Activated T-cell treated with anti-CD3 and anti-CD28 coated beads for 24 hours (primary cell): ENCODE results near the gene TOP2A.
"Not testable (repeated sequence)": the region's sequence is repeated elsewhere in the genome, so short reads cannot be mapped to it uniquely, and the experiment has no call there.

Experiments used
- DNase-seq: peaks from one replicate; pipeline ENCODE4 v3.0.0-alpha.2; 2020; ENCODE audit warnings: low read depth

The TOP2A gene

DNA sequence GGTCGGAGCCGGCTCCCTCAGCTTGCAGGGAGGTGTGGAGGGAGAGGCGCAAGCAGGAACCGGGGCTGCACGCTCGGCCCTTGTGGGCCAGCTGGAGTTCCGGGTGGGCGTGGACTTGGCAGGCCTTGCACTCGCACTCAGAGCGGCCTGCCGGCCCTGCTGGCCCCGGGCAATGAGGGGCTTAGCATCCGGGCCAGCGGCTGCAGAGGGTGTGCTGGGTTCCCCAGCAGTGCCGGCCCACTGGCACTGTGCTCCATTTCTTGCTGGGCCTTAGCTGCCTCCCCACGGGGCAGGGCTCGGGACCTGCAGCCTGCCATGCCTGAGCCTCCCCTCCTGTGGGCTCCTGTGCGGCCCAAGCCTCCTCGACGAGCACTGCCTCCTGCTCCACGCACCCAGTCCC is 41.9 kb downstream of the TOP2A start:
- DNase-seq = not testable (repeated sequence)

DNA sequence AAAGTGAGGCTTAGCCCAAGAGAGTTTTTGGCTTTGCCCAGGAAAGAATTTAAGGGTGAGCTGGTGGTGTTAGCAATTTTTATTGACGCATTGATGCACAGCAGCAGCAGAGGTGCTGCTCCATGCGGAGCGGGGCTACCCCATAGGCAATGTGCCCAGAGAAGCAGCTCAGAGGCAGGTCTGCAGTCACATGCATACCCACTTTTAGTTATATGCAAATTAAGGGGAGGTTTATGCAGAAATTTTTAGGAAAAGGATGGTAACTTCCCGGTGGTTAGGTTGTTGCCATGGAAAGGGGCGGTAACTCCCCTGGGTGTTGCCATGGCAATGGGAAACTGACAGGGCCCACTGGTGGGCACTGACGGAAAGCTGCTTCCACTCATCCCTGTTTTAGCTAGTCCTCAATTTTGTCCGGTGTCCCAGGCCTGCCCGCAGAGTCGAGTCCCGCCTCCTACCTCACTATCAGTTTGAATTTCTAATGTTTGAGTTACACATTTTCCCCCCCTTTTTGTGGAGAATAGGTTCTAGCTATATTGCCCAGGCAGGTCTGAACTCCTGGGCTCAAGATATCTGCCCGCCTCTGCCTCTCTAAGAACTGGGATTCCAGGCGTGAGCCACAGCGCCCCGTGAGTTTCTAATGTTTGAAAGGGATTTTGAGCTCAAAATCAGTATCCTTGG is 42.7 kb downstream of the TOP2A start:
- DNase-seq = no peak

DNA sequence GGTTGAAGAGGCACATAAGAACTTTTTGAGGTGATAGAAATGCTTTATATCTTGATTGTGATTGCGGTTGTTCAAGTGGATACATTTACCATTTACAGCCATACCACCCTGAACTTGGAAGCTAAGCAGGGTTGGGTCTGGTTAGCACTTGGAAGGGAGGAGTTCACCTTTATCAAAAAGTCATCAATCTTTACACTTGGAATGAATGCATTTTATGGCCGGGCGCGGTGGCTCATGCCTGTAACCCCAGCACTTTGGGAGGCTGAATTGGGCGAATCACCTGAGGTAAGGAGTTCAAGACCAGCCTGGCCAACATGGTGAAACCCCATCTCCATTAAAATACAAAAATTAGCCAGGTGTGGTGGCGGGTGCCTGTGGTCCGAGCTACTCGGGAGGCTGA is 43.7 kb downstream of the TOP2A start:
- DNase-seq = no peak

DNA sequence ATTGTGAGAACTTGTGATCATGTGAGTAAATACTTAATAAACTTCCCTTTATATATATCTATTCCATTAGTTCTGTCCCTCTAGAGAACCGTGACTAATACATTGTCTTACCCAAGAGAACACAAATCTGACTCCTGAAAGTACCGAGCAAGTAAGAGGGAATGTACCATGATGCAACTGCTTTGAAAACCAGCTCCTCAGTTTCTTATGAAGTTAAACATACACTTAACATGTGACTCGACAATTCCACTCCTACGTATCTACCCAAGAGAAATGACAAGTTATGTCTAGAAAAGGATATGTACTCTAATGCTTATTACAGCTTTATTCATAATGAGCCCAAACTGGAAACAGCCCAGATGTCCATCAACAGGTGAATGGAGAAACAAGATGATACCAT is 44.4 kb downstream of the TOP2A start:
- no peak for DNase-seq

DNA sequence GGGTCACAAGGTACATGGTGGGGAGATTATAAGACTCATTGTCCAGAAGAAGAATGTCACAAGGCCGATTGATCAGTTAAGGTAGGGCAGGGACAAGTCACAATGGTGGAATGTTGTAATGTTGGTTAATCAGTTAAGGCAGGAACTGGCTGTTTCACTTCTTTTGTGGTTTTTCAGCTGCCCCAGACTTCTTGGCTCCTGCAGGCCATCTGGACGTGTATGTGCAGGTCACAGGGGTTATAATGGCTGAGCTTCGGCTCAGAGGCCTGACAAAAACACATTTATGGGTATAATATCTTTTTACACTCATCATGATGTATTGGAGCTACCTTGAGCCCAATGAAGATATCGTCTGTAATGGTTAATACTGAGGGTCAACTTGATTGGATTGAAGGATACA is 45.1 kb downstream of the TOP2A start:
- not testable (repeated sequence) for DNase-seq

DNA sequence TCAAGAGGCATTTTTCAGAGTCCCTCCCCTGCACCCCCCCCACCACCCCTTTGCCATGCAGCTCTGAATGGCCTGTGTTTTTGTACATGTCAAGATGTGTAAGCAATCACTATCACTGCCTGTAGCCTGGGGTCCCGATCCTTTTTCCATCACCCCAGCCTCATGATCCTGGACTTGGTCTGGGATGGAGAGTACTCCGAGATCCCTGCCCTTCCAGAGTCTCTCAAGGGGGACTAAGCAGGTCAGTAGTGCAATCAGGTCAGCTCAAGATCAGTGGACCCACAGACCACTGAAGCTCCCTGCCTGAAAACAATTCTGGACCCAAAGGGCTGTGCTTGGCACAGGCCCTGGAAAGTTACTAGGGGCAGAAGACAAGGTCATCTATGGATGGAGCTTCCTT is 45.7 kb downstream of the TOP2A start:
- no peak for DNase-seq

DNA sequence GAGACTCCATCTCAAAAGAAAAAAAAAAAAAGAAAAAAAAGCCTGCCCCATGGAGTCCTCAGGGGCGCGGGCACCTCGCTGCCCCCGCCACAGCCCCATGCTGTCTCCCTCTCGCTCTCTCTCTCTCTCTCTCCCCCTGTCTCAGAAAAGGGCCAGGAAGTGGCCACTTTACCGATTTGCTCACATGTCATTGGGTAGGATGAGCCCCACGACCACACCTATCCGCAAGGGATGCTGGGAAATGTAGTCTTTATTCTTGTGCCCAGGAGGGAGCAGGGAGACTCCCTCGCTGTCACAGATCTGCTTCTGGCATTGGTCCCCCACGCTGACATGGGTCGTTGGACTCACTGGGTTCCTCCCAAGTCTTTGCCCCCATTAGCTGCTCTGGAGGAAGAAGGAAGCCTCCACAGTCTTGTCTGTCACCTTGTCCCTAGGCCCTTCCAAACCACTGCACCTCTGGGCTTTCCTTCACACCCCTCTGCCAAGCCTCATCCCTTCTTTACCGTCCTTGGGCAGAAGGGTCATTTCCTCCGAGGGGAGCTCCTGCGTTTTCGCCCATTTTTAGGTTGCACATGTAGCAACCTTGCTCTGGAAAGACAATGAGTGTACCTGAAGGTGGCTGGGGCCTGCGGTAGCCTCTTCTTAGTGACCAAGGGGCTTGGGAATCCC is 46.3 kb downstream of the TOP2A start:
- no peak for DNase-seq

DNA sequence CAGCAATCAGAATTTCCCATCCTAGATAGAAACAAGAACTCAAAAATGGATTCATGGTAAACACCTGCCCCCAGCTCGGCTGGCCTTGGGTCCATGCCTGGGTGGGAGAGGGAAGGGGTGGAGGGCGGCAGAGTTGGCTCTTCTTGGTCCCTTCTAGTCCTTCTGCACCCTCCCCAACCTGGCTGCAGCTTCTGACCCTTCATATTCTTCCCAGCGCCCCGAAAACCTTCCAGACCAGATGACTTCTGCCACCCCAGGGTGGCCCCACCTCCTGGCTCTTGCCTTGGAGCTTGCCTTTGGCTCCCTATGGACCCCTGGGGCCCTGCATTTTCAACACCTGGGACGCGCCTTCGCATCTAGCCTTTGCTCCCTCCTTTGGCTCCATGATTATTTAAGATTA is 47.8 kb downstream of the TOP2A start:
- no peak for DNase-seq

DNA sequence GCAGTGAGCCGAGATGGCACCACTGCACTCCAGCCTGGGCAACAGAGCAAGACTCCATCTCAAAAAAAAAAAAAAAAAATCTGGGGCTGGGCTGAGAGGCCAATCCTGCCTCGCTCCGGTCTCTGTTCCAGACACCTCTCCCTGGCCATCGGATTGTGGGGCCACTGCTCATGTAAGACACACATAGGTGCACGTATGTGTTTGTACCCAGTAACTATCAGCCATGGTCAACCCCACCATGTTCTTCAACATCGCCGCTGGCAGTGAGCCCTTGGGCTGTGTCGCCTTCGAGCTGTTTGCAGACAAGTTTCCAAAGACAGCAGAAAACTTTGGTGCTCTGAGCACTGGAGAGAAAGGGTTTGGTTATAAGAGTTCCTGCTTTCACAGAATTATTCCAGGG is 50.0 kb downstream of the TOP2A start:
- not testable (repeated sequence) for DNase-seq

DNA sequence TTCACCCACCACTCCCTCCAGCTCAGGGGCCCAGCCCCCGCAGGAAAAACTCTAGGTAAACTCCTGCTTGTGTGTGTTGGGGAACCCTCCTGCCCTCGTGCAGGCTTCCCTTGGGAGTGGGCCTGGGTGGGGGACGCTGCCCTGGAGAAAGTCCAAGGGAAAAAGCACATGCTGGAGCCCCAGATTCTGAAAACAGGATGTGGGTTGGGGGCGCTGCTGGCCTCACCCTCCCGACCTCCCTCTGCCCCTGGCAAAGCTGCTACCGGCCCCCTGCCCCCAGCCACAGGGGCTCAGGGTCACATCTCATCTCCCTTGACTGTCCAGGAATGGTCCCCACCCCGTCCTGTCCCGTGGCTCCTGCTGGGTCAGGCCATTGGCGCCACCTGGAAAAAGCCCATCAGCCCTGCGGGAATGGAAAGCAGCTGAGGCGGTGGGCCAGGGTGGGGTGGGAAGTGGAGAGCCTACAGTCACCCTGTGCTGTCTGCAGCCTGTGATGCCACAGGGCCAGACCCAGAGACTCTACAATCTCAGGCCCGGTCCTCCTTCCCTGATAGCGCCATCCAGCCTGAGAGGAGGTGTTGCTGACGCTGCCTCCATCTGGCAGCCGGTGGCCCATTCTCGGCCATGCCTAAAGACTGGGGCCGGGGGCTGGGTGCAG is 50.7 kb downstream of the TOP2A start:
- no peak for DNase-seq

DNA sequence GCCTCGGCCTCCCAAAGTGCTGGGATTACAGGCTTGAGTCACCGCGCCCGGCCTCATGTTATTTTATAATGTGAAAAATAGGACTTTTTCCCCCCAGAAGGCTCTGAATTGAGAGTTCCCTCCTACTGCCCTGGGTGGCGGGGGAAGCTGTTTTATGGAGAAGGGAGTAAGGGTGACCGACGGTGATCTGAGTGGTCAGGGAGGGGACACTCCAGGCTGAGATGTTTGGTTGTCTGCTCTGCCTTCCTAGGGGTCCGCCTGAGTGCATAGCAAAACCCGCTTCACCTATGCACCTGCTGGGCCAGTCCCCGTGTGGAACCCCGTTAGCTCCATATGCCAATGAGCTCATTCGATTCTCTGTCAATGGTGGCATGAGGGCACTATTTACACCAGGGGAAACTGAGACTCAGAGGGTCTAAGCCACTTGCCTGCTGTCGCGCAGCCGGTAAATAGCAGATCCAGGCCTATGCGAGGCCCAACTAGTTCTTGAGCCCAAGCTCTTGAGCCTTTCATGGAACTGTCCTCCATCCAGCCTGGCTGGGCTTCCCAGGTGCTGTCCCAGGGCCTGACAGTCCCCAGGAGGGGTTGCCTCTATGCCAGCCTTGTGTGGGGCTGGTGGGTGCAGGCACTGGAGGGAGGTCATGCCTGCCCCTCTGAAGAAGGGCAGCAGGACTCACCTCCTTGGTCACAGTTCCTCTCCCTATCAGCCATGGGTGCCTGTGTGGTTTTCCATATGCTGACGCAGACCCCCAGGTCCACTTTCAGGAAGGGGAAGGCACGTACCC is 51.4 kb downstream of the TOP2A start:
- DNase-seq = no peak

DNA sequence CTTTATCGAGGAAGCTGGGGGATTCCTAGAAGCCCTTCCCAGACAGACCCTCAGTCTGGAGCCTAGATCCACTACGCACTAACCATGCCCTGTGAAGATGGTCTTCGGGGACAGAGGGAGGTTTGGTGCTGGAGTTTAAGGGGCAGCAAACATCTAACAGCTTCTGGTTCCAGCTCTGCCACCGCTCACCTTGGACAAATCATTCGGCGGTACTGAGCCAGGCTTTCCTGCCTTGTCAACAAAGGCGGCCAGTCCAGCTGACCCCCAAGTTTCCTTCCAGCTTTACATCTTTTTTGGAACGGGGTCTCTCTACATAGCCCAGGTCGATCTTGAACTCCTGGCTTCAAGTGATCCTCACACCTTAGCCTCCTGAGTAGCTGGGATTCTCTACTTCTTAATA is 52.8 kb downstream of the TOP2A start:
- no peak for DNase-seq

DNA sequence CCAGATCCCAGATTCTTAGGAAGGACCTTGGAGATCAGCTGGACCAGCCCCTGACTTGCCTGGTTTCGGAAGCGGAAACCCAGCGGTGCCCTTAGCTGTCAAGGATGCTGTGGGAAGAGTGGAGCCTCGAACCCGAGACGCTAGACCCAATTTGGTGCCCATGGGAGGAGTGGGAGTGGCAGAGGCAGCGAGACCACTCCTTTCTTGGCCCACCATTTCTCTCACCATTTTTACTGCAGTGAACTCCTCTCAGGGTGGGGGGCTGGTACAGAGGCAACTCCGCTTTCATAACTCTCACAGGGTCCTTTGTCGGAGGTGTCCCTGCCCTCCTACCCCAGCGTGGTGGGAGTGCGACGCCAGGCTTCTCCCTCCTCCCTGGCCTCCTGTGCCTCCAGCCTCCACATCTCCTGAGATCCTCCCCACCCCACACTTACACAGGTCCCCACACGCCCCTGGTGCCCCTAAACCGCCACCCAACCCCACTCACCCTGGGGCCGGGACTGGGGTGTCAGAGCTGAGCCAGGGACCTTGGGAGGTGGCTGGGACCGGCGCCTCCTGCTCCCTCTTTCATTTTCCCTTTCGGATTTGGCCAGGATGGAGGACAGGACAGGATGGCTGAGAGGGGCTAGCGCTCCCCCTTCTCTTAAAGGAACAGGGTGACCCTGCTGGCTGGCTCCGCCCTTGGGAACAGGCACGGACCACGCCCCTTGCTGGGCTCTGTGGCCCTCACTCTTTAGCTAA is 53.4 kb downstream of the TOP2A start, which contains the start of gene GJD3:
Gene GJD3 (minus strand): TSS at position 617 of the 741 bp plus-strand sequence. CDS start 922 bp downstream, outside the sequence.
- no peak for DNase-seq

DNA sequence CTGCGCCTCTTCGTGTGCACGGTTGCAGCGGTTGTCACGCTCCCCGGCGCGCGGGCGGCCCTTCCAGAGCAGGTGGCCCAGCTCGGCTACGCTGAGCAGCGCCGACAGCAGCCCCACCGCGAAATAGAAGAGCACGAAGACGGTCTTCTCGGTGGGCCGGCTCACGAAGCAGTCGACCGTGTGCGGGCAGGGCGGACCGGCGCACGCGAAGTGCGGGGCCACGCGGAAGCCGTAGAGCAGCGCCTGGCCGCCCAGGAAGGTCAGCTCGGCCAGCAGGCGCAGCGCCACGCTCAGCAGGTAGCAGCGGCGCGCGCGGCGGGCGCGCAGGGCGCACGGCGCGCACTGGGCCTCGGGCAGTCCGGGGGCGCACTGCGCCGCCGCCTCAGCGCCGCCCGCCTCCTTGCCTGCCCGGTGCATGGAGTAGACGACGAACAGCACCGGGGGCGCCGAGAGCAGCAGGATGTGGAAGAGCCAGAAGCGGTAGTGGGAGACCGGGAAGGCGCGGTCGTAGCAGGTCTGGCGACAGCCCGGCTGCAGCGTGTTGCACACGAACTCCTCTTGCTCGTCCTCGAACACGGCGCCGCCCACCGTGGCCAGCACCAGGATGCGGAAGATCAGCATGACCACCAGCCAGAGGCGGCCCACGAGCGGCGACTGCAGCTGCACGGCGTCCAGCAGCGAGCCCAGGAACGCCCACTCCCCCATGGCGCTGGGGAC is 54.4 kb downstream of the TOP2A start:
- DNase-seq = no peak

DNA sequence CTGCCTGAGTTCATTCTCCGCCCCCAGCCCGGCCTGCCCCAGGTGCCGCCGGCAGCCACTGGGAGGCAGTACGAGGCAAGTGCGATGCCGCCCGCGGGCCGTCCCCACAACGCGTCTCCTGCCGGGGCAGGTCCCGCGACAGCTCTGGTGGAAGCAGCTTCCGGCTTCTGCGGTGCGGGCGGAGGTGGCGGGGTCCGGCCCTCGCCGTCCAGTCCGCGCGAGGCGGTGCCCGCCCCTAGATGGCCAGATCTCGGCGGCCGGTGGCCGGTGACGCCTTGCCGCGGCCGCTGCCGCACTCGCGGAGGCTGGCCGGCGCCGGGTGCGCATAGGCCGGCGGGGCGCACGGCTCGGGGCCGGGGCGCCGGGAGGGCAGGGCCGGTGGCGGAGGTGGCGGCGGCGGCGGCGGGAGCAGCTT is 55.0 kb downstream of the TOP2A start:
- DNase-seq = peak; percentile 82

DNA sequence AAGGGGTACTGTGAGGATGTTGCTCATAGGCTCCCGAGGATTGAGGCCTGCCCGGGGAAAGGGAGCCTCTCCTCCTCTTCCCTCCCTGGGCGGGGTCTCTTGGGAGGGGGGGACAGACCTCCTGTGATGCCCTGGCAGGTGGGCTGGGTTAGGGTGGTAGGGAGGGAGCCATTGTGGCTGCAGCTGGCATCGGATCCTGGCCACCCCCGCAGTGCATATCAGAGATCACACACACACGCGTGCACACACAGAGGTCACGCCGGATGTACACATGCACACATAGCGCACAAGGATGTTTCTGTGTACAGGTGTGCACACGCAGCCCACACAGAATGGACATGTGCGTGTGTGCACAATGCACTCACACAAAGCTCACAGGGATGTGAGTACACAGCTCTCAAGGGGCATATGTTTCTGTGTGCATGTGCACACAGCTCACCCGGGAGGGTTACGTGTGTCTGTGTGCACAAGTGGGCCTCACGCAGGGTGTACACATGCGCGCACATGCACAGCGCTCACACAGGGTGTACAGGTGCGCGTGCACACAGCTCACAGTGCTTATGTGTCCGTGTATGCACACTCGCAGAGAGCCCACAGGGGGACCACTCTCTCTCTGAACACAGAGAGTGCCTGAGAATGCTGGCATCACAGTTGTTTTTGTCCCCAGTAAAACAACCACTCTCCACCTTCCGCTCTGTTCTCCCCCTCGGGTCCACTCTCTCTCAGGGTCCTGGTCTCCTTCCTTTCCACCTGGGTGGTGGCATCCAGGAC is 55.6 kb downstream of the TOP2A start:
- no peak for DNase-seq

DNA sequence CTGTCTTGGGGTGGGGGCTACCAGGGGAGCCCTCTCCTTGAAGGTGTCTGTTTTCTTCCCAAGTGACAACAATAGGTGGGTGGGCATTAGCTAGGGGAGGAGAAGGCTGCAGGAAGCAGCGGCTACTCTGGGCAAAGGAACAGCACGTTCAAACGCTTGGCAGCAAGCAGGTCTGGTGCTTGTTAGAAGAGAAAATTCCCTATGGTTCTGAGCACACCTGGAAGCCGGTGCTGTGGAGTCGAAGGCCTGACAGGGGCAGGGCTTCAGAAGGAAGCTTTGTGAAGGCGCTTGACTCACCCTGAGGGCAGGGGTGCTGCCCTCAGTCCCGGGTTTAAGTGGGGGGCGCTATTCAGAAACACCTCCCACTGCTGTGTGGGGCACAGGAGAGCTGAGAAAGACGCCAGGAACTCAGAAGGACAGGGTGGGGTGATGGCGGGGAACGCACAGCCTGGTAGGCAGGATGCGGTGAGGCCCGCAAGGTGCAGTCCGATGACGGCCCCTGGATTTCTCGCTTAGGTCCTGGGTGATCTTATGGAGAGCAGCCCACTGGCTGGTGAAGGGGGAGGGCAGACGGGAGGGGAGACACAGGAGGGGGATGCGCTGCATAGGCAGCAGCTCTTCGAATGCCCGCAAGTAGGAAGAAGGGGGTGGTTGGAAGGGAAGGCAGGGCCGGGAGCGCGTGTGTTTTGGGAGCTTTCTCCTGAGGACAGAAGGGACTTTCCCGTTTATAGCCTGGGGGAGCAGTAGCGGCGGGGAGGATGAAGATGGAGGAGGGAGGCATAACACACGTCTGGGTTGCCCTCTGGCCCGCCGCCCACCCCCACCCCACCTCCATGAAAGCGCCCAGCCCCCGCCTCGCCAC is 56.4 kb downstream of the TOP2A start:
- DNase-seq = no peak

DNA sequence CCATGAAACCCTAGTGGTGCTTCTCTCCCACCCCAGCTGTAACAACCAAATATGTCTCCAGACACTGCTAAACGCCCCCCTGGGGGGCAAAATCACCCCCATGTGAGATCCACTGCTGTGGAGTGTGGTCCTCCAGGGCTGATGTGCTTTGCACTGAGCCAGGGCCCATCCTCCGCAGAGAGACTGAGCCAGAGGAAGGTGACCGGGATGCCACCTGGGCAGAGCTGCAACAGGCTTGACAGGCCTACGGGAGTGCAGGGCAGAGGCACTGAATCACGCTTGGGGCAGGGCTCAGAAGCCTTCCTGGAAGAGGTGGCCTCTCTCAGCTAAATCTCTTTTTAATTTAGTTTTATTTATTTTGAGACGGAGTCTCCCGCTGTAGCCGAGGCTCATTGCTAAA is 57.6 kb downstream of the TOP2A start:
- no peak for DNase-seq

DNA sequence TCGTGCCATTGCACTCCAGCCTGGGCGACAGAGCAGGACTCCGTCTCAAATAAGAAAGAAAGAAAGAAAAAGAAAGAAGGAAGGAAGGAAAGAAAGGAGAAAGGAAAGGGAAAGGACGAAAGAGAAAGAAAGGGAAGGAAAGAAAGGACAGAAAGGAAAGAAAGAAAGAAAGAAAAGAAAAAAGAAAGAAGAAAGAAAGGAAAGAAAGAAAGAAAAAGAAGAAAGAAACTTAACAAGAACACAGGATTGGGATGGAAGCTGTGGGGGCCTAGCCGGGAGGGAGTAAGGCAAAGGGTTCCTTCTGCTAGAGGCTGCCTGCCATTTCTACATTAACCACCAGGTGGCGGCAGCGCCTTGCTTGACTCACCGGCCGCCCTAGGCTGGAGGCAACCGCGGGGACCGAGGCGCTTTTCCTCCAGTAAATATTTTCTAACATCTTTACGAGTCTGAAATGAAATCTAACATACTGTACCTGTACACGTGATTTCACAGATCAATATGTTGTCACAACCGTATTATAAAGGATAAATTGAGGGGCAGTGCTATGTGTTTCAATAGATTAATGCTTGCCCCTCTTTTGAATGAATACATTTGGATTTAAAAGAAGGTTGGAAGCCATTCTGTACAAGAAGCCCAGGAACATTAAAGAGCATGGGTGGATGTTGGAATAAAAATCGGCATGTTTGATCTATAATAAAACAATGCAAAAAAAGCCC is 59.2 kb downstream of the TOP2A start:
- peak; percentile 83 for DNase-seq
